Osteocyte (in vitro differentiated cells): Measurements from ENCODE around the gene SPATA16. TPM values are rescaled to one million over a fixed set of nuclear protein-coding genes. Genes with fewer than 3 reads are reported as not detected.

Source experiments
- DNase-seq: peaks from one replicate; pipeline ENCODE4 v3.0.0; 2021; ENCODE audit warnings: mixed read lengths; ENCODE audit not compliant: unreplicated experiment; ENCODE audit errors: extremely low spot score
- H3K27ac Mint-ChIP-seq: one replicate; pipeline ENCODE4 v1.8.0; 2021; ENCODE audit warnings: mild to moderate bottlenecking, mixed read lengths; ENCODE audit not compliant: unreplicated experiment
- H3K27me3 Mint-ChIP-seq: one replicate; pipeline ENCODE4 v1.8.0; 2021; ENCODE audit warnings: mixed read lengths; ENCODE audit not compliant: unreplicated experiment
- H3K36me3 Mint-ChIP-seq: one replicate; pipeline ENCODE4 v1.8.0; 2021; ENCODE audit warnings: mixed read lengths; ENCODE audit not compliant: unreplicated experiment
- H3K4me1 Mint-ChIP-seq: one replicate; pipeline ENCODE4 v1.8.0; 2021; ENCODE audit warnings: mixed read lengths; ENCODE audit not compliant: unreplicated experiment
- H3K4me3 Mint-ChIP-seq: one replicate; pipeline ENCODE4 v1.8.0; 2021; ENCODE audit warnings: mild to moderate bottlenecking, moderate library complexity, mixed read lengths; ENCODE audit not compliant: unreplicated experiment
- H3K9me3 Mint-ChIP-seq: one replicate; pipeline ENCODE4 v1.8.0; 2021; ENCODE audit warnings: mixed read lengths; ENCODE audit not compliant: unreplicated experiment
- CTCF ChIP-seq: fragments of 200-600 bp; sonication (generic); IDR thresholded peaks from 2 replicates; pipeline ENCODE4 v1.5.0; 2021; ENCODE audit warnings: antibody characterized with exemption, mild to moderate bottlenecking, moderate library complexity
- total RNA-seq: library from RNA; stranded (reverse); gene quantifications from 2 replicates; pipeline ENCODE4 v1.2.1, GENCODE V29; 2021

The SPATA16 gene
- total RNA-seq, 1 donor from 2014 or later = not detected

GRCh38 chr3:173064631-173065030 lies 76.4 kb downstream of the SPATA16 start:
- no peak for TF ChIP-seq CTCF
- no peak for DNase-seq
- no peak overlapping the region for H3K27ac Mint-ChIP-seq
- peaks cover 5% of the 10 kb centered on the region for H3K4me1 Mint-ChIP-seq
- H3K27me3 Mint-ChIP-seq = peaks cover 8% of the 10 kb centered on the region
- no peak overlapping the region for H3K4me3 Mint-ChIP-seq
- H3K36me3 Mint-ChIP-seq = no peaks in the 10 kb centered on the region
- peaks cover 3% of the 10 kb centered on the region for H3K9me3 Mint-ChIP-seq

- peaks cover 10% of the 10 kb centered on the region for H3K27me3 Mint-ChIP-seq
These were observed 82.8 kb downstream of the SPATA16 start for GRCh38 chr3:173058229-173058628.

DNA sequence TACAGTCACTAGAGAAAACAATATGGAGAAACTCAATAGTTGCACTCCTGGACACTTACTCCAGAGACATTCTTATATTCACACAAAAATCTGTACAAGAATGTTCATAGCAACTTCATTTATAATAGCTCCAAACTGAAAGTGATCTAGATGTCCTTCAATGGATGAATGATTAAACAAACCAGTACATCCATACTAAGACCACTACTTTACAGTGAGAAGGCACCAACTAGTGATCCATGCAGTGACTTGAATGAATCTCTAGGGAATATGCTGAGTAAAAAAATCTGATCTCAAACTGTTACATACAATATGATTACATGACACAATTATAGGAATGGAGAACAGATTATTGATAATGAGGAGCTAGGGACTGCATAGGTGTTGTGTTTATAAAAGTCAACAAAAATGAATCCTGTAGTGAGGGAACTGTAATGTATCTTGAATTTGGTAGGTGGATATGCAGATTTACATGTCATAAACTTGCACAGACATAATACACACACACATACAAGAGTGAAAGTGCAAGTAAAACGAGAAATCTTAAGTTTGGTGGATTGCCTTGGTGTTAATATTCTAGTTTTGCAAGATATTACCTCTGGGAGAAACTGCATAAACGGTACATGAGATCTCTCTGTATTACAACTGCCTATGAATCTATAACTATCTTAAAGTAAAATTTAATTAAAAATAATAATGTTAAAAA lies 85.7 kb downstream of the SPATA16 start:
- Mint-ChIP-seq H3K27ac (no peak overlapping the region), H3K27me3 (peaks cover 8% of the 10 kb centered on the region), H3K4me1 (no peaks in the 10 kb centered on the region), H3K36me3 (no peaks in the 10 kb centered on the region), H3K4me3 (no peak overlapping the region), H3K9me3 (no peaks in the 10 kb centered on the region)
- no peak for TF ChIP-seq CTCF
- DNase-seq = no peak

More at GRCh38 chr3:173058229-173058628, 82.8 kb downstream of the SPATA16 start:
- TF ChIP-seq CTCF = no peak
- Mint-ChIP-seq H3K4me3 (no peak overlapping the region), H3K27ac (no peak overlapping the region), H3K9me3 (no peaks in the 10 kb centered on the region), H3K36me3 (no peaks in the 10 kb centered on the region), H3K4me1 (no peaks in the 10 kb centered on the region)
- DNase-seq = no peak

- Mint-ChIP-seq H3K9me3 (no peaks in the 10 kb centered on the region), H3K4me3 (no peak overlapping the region), H3K27ac (no peak overlapping the region), H3K36me3 (no peaks in the 10 kb centered on the region), H3K27me3 (peaks cover 30% of the 10 kb centered on the region), H3K4me1 (no peaks in the 10 kb centered on the region)
- DNase-seq = no peak
- no peak for TF ChIP-seq CTCF
These were observed 91.7 kb downstream of the SPATA16 start for GRCh38 chr3:173049360-173049759.

GRCh38 chr3:173045770-173046382 lies 95.2 kb downstream of the SPATA16 start:
- no peaks in the 10 kb centered on the region for H3K4me1 Mint-ChIP-seq
- H3K36me3 Mint-ChIP-seq = no peaks in the 10 kb centered on the region
- peaks cover 31% of the 10 kb centered on the region for H3K27me3 Mint-ChIP-seq
- peak; percentile 61 for TF ChIP-seq CTCF
- no peak for DNase-seq
- no peaks in the 10 kb centered on the region for H3K9me3 Mint-ChIP-seq
- H3K27ac Mint-ChIP-seq = no peak overlapping the region
- no peak overlapping the region for H3K4me3 Mint-ChIP-seq
